Testis (tissue), 2 donors: ENCODE measurements around the gene SGPP2.

Experiments
- CTCF ChIP-seq, 3 experiments: fragments of 450-650 bp in 2 of 3; fragments of 200-600 bp in 1 of 3; sonication (generic) in 1 of 3; IDR thresholded peaks; one replicate each; pipeline ENCODE4 v1.5.1; 2016 to 2019; ENCODE audit warnings: antibody characterized with exemption in 3 of 3, mild to moderate bottlenecking in 2 of 3, moderate library complexity in 1 of 3
- POLR2A ChIP-seq: fragments of 450-650 bp; IDR thresholded peaks from one replicate; pipeline ENCODE4 v1.6.1; 2017; ENCODE audit warnings: antibody characterized with exemption, mild to moderate bottlenecking, moderate library complexity

DNA sequence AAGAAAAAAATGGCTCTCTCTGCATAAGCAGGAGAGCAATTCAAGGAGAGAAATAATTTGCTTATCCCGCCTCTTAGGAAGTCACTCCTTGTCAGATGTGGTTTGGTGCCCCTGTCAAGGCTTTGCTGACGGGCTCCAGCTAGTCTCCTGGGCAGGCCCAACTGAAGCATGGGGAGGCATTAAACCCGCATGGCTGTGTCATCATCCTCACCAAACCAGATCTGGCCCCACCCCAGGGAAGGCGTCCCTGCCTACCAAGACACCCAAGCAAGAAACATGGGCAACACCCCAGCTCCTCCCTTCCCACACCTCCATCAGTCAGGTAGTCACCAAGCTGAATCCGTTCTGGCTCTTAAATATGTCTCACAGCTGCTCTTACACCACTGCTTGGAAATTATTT lies 108.0 kb downstream of the SGPP2 start:
- TF ChIP-seq CTCF (IDR thresholded peaks at IDR 0.05) (no peak), POLR2A (no peak)
